NCI-H1417 treated with DMSO at 0.1 percent for 48 hours (cell line): ENCODE data around the gene SMARCE1.

Experiments used
- DNase-seq: peaks from one replicate; lab custom pipeline; 2025; lab: John Stamatoyannopoulos, UW

Gene SMARCE1

DNA sequence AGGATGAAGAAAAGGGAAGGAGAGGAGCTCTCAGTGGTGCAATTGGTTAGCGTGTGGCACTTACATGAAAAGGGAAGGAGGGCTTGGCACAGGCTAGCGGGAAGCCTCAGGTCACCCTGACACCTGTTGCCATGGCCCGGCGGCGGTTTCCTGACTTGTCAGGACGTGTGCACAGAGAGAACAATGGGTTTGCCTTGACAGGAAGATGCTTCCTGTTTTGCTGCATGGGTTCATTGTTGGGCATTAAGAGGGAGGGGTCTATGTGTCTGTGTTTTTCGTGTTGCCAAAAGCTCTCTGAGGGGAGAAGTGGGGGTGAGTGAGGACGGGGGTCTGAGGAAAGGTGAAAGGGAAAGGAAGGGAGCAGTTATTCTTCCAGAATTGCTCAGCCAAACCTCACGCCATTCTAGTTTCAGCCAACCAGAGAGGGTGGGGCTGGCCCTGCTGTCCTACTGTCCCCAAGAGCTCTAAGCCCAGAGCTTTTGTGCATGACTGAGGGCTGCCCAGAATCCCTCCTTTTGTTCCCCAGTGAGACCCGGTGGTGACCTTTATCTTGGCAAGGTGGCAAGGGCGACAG is 65.2 kb downstream of the SMARCE1 start:
- DNase-seq, result peak; percentile 18

DNA sequence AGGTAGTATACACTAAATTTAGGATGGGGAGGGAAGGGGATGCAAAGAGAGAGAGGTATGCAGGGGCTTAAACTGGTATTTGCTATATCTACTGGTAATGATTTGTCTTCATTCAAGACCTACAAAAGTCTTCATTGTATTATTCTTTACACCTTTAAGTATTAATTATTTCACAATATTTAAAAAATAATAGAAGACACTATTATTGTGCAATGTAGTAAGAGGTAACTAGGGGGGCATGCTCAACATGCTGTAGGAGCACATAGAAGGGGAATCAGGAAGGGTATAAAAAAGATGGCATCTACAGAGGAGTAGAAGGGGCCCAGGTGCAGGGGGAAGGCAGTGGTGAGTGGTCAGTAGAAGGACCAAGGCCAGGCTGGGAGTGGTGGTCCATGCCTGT is 67.5 kb downstream of the SMARCE1 start:
- no peak for DNase-seq

DNA sequence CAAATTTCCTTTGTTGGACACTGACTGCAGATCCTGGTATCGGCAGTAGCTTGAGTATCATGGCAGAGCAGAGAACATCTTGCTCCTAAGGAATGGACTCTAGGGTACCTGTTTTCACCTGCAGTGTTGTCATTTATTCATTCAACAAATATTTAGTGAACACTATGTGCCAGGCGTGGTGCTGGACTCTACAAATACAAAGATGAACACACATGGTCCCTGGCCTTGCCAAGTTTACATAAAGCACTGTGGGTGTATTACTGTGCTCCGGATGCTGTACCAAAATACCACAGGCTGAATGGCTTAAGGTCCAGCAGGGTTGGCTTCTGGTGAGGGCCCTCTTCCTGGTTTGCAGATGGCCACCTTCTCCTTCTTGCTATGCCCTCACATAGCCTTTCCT is 68.1 kb downstream of the SMARCE1 start:
- no peak for DNase-seq

DNA sequence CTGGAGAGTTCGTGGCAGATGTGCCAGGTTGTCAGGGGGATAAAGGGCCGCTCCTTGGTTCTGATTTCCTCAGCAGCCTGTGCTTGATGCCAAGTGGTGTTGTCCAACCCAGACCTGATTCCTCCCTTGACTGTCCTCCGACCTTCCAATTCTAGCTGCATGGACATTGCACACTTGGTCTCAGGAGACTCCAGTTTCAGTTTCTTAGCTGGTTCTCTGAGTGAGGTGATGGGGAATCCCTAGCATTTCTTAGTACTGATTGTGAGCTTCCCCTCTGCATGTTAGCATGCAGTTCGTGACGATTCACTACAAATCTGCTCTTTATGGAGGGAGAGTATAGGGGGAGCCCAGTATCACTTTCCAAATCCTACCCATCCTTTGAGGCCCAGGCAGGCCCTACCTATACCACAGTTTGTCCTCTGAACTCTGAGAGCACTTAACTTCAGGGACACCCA is 70.0 kb downstream of the SMARCE1 start:
- no peak for DNase-seq

DNA sequence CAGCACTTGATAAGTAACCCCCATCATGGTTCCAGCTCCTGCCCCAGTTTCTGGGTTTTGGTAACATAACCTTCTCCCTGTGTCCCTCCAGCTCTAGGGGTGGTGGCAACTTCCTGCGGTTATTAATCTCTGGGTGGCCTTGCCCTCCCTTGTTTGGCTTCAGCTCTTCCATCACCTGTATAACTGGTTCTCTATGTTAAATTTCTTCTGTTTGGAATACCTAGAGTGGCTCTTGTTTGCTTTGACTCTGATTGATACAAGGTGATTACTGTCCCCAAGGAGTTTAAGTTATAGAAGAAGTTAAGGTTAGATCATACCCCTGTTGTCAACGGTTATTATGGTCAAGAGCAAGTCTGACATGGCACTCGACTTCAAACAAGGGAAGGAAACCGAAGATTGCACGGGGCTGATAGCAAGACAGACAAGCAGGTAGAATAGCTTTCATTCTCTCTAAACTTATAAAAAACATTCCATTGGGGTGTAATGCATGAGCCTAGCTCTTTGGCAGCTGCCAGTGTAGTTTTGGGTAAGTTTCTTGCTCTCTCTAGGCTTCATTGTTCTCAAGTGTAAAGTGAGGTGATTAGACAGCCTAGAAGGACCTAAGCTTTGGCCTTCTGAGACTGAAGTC is 71.4 kb downstream of the SMARCE1 start:
- no peak for DNase-seq
